Lower lobe of right lung (tissue), 2 donors: ENCODE measurements around the gene ACTL6B. TPM values are rescaled to one million over a fixed set of nuclear protein-coding genes. Genes with fewer than 3 reads are reported as not detected.
A peak's percentile ranks its signal among the peaks of the same experiment; 100 is the strongest.
"Not testable (repeated sequence)": the region's sequence is repeated elsewhere in the genome, so short reads cannot be mapped to it uniquely, and the experiment has no call there.

ENCODE experiments used
- ATAC-seq, 2 donors: fragments of 200-7000 bp; cut with Tn5 transposase; one replicate each; pipeline ENCODE4 v1.9.1; 2020 to 2022; ENCODE audit warnings: mild to moderate bottlenecking in 2 of 2, moderate library complexity in 2 of 2
- DNase-seq: peaks from one replicate; pipeline ENCODE4 v3.0.0-alpha.2; 2020
- H3K27ac ChIP-seq: fragments of 200-600 bp; one replicate; pipeline ENCODE4 v1.8.0; 2022
- H3K27me3 ChIP-seq: fragments of 200-600 bp; one replicate; pipeline ENCODE4 v1.8.0; 2022; ENCODE audit warnings: low read depth
- H3K36me3 ChIP-seq: fragments of 200-600 bp; one replicate; pipeline ENCODE4 v1.8.0; 2022; ENCODE audit warnings: mild to moderate bottlenecking
- H3K4me1 ChIP-seq: fragments of 200-600 bp; one replicate; pipeline ENCODE4 v1.8.0; 2022
- H3K4me3 ChIP-seq: fragments of 200-600 bp; one replicate; pipeline ENCODE4 v1.8.0; 2022; ENCODE audit warnings: mild to moderate bottlenecking
- H3K9me3 ChIP-seq: fragments of 200-600 bp; one replicate; pipeline ENCODE4 v1.8.0; 2022
- CTCF ChIP-seq: fragments of 200-600 bp; IDR thresholded peaks from one replicate; pipeline ENCODE4 v1.8.0; 2022; ENCODE audit warnings: antibody characterized with exemption, mild to moderate bottlenecking
- intact Hi-C: fragments of 100-400 bp; cut with DNase I; formaldehyde crosslinking; loops from one replicate; pipeline ENCODE4 v1.11.0; 2022
- total RNA-seq: library from RNA; stranded (reverse); fragmentation: NEBNext Ultra II Directional; extraction: Animal tissue kit (Norgen Biotek cat#: 25700); gene quantifications from one replicate; pipeline ENCODE4 v1.2.1, GENCODE V29; 2021
- donor health status: DM: no; HTN: yes; CAD: no; lungs with severe emphysema.

The ACTL6B gene
- total RNA-seq, 1 donor from 2014 or later = not detected

DNA sequence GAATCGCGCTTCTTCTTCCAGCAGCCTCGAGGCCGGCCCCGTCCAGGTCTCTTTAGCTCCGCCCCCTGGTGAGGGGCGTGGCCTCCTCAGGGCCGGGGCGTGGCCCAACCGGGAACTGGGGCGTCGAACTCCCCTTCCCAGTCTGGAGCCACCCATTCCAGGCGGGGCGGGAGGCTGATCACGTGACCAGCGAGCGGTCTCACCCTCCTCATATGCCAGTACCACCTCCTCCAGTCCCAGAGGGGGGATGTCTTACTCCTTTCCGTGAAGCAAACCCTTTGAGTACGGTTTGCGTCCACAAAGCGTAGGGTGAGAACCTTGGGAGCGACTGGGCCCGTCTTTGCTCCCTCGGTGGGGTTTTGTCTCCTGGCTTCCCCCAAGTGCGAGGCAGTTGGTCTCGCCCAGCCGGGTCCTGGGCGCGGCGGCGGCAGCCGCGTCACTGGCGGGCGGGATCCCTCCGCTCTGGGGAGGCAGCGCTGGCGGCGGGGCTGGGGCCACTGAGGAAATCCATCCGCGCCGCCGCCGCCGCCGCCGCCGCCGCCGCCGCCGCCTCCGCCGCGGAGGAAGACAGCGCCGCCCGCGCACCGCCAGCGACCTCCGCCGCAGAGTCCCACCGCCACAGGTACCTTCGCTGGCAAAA, 17.2 kb upstream of the ACTL6B start, which contains the start of gene GNB2:
GNB2 (plus strand) TSS at position 439 of the 640 bp plus-strand sequence. CDS start 2,526 bp downstream, outside the sequence.
- peaks cover 22% of the 10 kb centered on the region for H3K36me3 ChIP-seq
- H3K27me3 ChIP-seq = no peaks in the 10 kb centered on the region
- H3K4me3 ChIP-seq = peak within 1 kb of the TSS; percentile 95
- intact Hi-C loops = no loop called here
- DNase-seq (peak; percentile 99), ATAC-seq (peak; percentile 91 to 94)
- no peak for TF ChIP-seq CTCF
- H3K4me1 ChIP-seq = peaks cover 20% of the 10 kb centered on the region
- no peaks in the 10 kb centered on the region for H3K9me3 ChIP-seq
- H3K27ac ChIP-seq = peak within 1 kb of the TSS; percentile 98

- Histone ChIP-seq H3K4me1 (peaks cover 16% of the 10 kb centered on the region), H3K27ac (no peak overlapping the region), H3K9me3 (no peaks in the 10 kb centered on the region), H3K27me3 (no peaks in the 10 kb centered on the region), H3K4me3 (no peak overlapping the region), H3K36me3 (peaks cover 5% of the 10 kb centered on the region)
- ATAC-seq (no peak), DNase-seq (no peak)
- intact Hi-C loops = no loop called here
- TF ChIP-seq CTCF = no peak
Measured at GRCh38 chr7:100671353-100672327, 15.4 kb upstream of the ACTL6B start.

- no peak overlapping the region for H3K4me3 ChIP-seq
Measured at GRCh38 chr7:100670074-100670473, 13.8 kb upstream of the ACTL6B start.

GRCh38 chr7:100669106-100669505, 12.9 kb upstream of the ACTL6B start:
- intact Hi-C loops, ATAC-seq: not testable (repeated sequence)

More at GRCh38 chr7:100670074-100670473, 13.8 kb upstream of the ACTL6B start:
- ATAC-seq (no peak), DNase-seq (no peak)
- no peak for TF ChIP-seq CTCF
- H3K27me3 ChIP-seq = no peaks in the 10 kb centered on the region
- no peaks in the 10 kb centered on the region for H3K36me3 ChIP-seq
- H3K9me3 ChIP-seq = no peaks in the 10 kb centered on the region
- peaks cover 5% of the 10 kb centered on the region for H3K4me1 ChIP-seq
- intact Hi-C loops = no loop called here
- no peak overlapping the region for H3K27ac ChIP-seq

GRCh38 chr7:100668069-100668449, 11.8 kb upstream of the ACTL6B start:
- no peak for ATAC-seq
- Histone ChIP-seq H3K9me3 (no peaks in the 10 kb centered on the region), H3K4me3 (no peak overlapping the region), H3K27ac (no peak overlapping the region), H3K4me1 (peaks cover 5% of the 10 kb centered on the region), H3K36me3 (no peaks in the 10 kb centered on the region), H3K27me3 (no peaks in the 10 kb centered on the region)
- no peak for DNase-seq
- TF ChIP-seq CTCF = no peak
- intact Hi-C loops = no loop called here

More at GRCh38 chr7:100669106-100669505, 12.9 kb upstream of the ACTL6B start:
- not testable (repeated sequence) for H3K4me3 ChIP-seq, H3K4me1 ChIP-seq, H3K27ac ChIP-seq, DNase-seq, H3K36me3 ChIP-seq, H3K27me3 ChIP-seq, H3K9me3 ChIP-seq
